Right lobe of liver (tissue), 4 donors: ENCODE measurements around the gene ELMOD1.

Experiments used
- CTCF ChIP-seq, 4 donors: fragments of 200-600 bp in 3 of 4; fragments of 450-650 bp in 1 of 4; IDR thresholded peaks; one replicate each; pipeline versions ENCODE4 v1.5.1 to v1.8.0; 2016 to 2022; ENCODE audit warnings: antibody characterized with exemption in 4 of 4, mild to moderate bottlenecking in 2 of 4
- POLR2A ChIP-seq: fragments of 450-650 bp; IDR thresholded peaks from one replicate; pipeline ENCODE4 v1.6.1; 2017; ENCODE audit warnings: antibody characterized with exemption, mild to moderate bottlenecking
- donor health status: DM: no; HTN: no; CAD: no.
- donor health status: DM: no; HTN: no; CAD: no.
- donor health status: DM: no; HTN: yes; CAD: no.

GRCh38 chr11:107669191-107669740 is 78.3 kb downstream of the ELMOD1 start:
- TF ChIP-seq CTCF (IDR thresholded peaks at IDR 0.05) (no peak), POLR2A (no peak)
